ENCODE data around the gene DCDC2B. TPM values are rescaled to one million over a fixed set of nuclear protein-coding genes. Genes with fewer than 3 reads are reported as not detected.

DCDC2B gene
- total RNA-seq, 6 experiments from 2014 or later = not detected

GRCh38 chr1:32223683-32224082, 14.8 kb downstream of the DCDC2B start:
- Histone ChIP-seq H3K27me3 (no peaks in the 10 kb centered on the region), H3K36me3 (peaks cover 0 to 41% (median 20%) of the 10 kb centered on the region in 4 donors), H3K9me3 (no peaks in the 10 kb centered on the region), H3K27ac (peak overlapping the region; percentile 28 to 81 (median 74)), H3K4me1 (peaks cover 0 to 30% (median 15%) of the 10 kb centered on the region in 4 donors), H3K4me3 (no peak overlapping the region)
- intact Hi-C loops (cut with DNase I) = no loop called here
- DNase-seq = no peak
- ATAC-seq = no peak
- TF ChIP-seq POLR2A (IDR thresholded peaks at IDR 0.05) = no peak
- TF ChIP-seq, protein P1, sequence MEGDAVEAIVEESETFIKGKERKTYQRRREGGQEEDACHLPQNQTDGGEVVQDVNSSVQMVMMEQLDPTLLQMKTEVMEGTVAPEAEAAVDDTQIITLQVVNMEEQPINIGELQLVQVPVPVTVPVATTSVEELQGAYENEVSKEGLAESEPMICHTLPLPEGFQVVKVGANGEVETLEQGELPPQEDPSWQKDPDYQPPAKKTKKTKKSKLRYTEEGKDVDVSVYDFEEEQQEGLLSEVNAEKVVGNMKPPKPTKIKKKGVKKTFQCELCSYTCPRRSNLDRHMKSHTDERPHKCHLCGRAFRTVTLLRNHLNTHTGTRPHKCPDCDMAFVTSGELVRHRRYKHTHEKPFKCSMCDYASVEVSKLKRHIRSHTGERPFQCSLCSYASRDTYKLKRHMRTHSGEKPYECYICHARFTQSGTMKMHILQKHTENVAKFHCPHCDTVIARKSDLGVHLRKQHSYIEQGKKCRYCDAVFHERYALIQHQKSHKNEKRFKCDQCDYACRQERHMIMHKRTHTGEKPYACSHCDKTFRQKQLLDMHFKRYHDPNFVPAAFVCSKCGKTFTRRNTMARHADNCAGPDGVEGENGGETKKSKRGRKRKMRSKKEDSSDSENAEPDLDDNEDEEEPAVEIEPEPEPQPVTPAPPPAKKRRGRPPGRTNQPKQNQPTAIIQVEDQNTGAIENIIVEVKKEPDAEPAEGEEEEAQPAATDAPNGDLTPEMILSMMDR (IDR thresholded peaks at IDR 0.05) = no peak
- WGBS (ENCODE audit: insufficient coverage, low coverage, low lambda C conversion rate, missing lambda C conversion rate) = 58% methylated on average over 2 of the region's 3 CpGs

DNA sequence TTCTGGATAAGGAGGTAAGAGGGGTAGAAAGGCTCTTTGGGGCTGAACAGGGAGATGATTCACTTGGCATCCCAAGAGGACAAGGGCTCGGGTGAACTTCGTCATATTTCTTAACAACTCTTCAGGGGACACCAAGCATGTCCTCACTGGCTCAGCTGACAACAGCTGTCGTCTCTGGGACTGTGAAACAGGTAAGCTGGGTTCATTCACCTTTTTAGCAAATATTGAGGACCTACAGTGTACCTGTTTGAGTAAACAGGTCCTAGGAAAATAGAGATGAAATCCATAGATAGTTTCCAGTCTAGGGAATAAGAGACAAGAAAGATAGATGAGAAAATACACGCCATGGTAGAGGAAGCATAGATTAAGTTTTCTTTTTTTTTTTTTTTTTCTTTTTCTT, 15.4 kb downstream of the DCDC2B start:
- no peak for DNase-seq
- intact Hi-C loops (cut with DNase I) = no loop called here
- Histone ChIP-seq H3K36me3 (peaks cover 0 to 47% (median 24%) of the 10 kb centered on the region in 4 donors), H3K4me1 (peaks cover 0 to 30% (median 15%) of the 10 kb centered on the region in 4 donors), H3K4me3 (no peak overlapping the region), H3K9me3 (no peaks in the 10 kb centered on the region), H3K27ac (peak overlapping the region in 2 of 3 donors; percentile 74 to 81), H3K27me3 (no peaks in the 10 kb centered on the region)
- peak; percentile 50 to 73 (median 60) for ATAC-seq
- TF ChIP-seq POLR2A (IDR thresholded peaks at IDR 0.05) = no peak
- TF ChIP-seq, protein P1 (IDR thresholded peaks at IDR 0.05) = no peak
- WGBS (ENCODE audit: insufficient coverage, low coverage, low lambda C conversion rate, missing lambda C conversion rate) = 31% methylated on average over 4 of the region's 4 CpGs

GRCh38 chr1:32228771-32229170, 19.9 kb downstream of the DCDC2B start:
- Histone ChIP-seq H3K9me3 (no peaks in the 10 kb centered on the region), H3K27me3 (no peaks in the 10 kb centered on the region), H3K36me3 (peaks cover 0 to 74% (median 39%) of the 10 kb centered on the region in 4 donors), H3K4me1 (peaks cover 0 to 11% (median 3%) of the 10 kb centered on the region in 4 donors), H3K27ac (no peak overlapping the region), H3K4me3 (no peak overlapping the region)
- intact Hi-C loops (cut with DNase I) = no loop called here
- ATAC-seq (no peak), DNase-seq (no peak)
- no peak for TF ChIP-seq POLR2A (IDR thresholded peaks at IDR 0.05)
- TF ChIP-seq, protein P1 (IDR thresholded peaks at IDR 0.05) = no peak
- WGBS (ENCODE audit: insufficient coverage, low coverage, low lambda C conversion rate, missing lambda C conversion rate) = 83% methylated on average over 2 of the region's 3 CpGs

GRCh38 chr1:32231843-32232432, 23.0 kb downstream of the DCDC2B start:
- WGBS (ENCODE audit: insufficient coverage, low coverage, low lambda C conversion rate, missing lambda C conversion rate) = no CpG with 5 or more reads among the region's 5 CpGs
- peak in 1 of 4 donors; percentile 10 for ATAC-seq
- peaks cover 0 to 51% (median 26%) of the 10 kb centered on the region in 4 donors for H3K36me3 ChIP-seq

More at GRCh38 chr1:32231843-32232432, 23.0 kb downstream of the DCDC2B start:
- TF ChIP-seq POLR2A (IDR thresholded peaks at IDR 0.05) = no peak
- TF ChIP-seq, protein P1 (IDR thresholded peaks at IDR 0.05) = no peak
- no peaks in the 10 kb centered on the region for H3K4me1 ChIP-seq
- H3K4me3 ChIP-seq = no peak overlapping the region
- intact Hi-C loops (cut with DNase I) = loop anchor here in 1 of 2 donors (10.0 kb wide), 1 partner anchor 73 kb away; no protein-coding TSS in a partner anchor
- DNase-seq = no peak
- H3K27ac ChIP-seq = no peak overlapping the region
- no peaks in the 10 kb centered on the region for H3K9me3 ChIP-seq
- H3K27me3 ChIP-seq = no peaks in the 10 kb centered on the region

All from right lobe of liver (tissue), 6 donors.